ENCODE measurements around the gene LRP6. TPM values are rescaled to one million over a fixed set of nuclear protein-coding genes. Genes with fewer than 3 reads are reported as not detected.

Gene LRP6
- total RNA-seq, 1 experiment from 2014 or later: 28.1 TPM

GRCh38 chr12:12239127-12239526 is 27.7 kb downstream of the LRP6 start:
- no peak overlapping the region for H3K9ac ChIP-seq (ENCODE audit: low read length)
- H3K9me3 ChIP-seq (ENCODE audit: control insufficient read depth in 1 of 2, insufficient read depth in 1 of 2, low read depth in 1 of 2, low read length in 2 of 2): no peaks in the 10 kb centered on the region
- no peak overlapping the region for H3K4me3 ChIP-seq (replicated peaks in 1 of 2; ENCODE audit: low read depth in 1 of 2, low read length in 2 of 2)
- ChIA-PET POLR2A (no interaction called here), RAD21 (ENCODE audit: low non-redundant PET in 1 of 2, low total read pairs in 2 of 2, uncharacterized antibody in 2 of 2, unreplicated experiment in 2 of 2) (no interaction called here), CTCF (no interaction called here)
- H3K36me3 ChIP-seq (ENCODE audit: control insufficient read depth in 1 of 2, insufficient read depth in 2 of 2, low read length in 2 of 2): no peaks in the 10 kb centered on the region
- H3K27ac ChIP-seq (ENCODE audit: low read depth, low read length): no peak overlapping the region
- no peaks in the 10 kb centered on the region; the same call in 1 of the 2 replicates for H4K20me1 ChIP-seq (ENCODE audit: insufficient read depth)
- no peaks in the 10 kb centered on the region for H3K9me2 ChIP-seq (ENCODE audit: insufficient read depth)
- H3K79me2 ChIP-seq (ENCODE audit: insufficient read depth, low read length): peaks cover 86% of the 10 kb centered on the region
- no peak for ATAC-seq
- H3K27me3 ChIP-seq (ENCODE audit: insufficient read depth, low read length): no peaks in the 10 kb centered on the region
- DNase-seq (ENCODE audit: low read depth, low spot score): no peak
- no peak overlapping the region for H3K4me2 ChIP-seq (ENCODE audit: low read length)
- intact Hi-C loops (cut with micrococcal nuclease): no loop called here
- no peaks in the 10 kb centered on the region for H3K4me1 ChIP-seq (ENCODE audit: control insufficient read depth in 1 of 2, insufficient read depth in 2 of 2, low read length in 2 of 2)
- no peak overlapping the region for H2AFZ ChIP-seq (ENCODE audit: low read depth, low read length, poor library complexity, severe bottlenecking)
- TF ChIP-seq ELF1 (IDR thresholded peaks at IDR 0.05; ENCODE audit: borderline replicate concordance, low read depth) (no peak), SIN3A (IDR thresholded peaks at IDR 0.05; ENCODE audit: low read depth) (no peak), RAD21 (IDR thresholded peaks at IDR 0.05; ENCODE audit: low read depth) (no peak), EGR1 (IDR thresholded peaks at IDR 0.05; ENCODE audit: low read depth) (no peak), MAX (IDR thresholded peaks at IDR 0.05) (no peak), FOSL1 (IDR thresholded peaks at IDR 0.05; ENCODE audit: low read depth) (no peak), YY1 (IDR thresholded peaks at IDR 0.05; ENCODE audit: extremely low read depth, insufficient replicate concordance, low read depth, low read length) (no peak), JUND (IDR thresholded peaks at IDR 0.05) (no peak), CEBPB (IDR thresholded peaks at IDR 0.05; ENCODE audit: low read depth) (no peak), ATF3 (IDR thresholded peaks at IDR 0.05) (no peak)
- BruUV-seq (replicated peaks): no TSS peak

- Histone ChIP-seq H3K9ac (ENCODE audit: low read length) (no peak overlapping the region), H3K27me3 (ENCODE audit: insufficient read depth, low read length) (no peaks in the 10 kb centered on the region), H3K4me2 (ENCODE audit: low read length) (no peak overlapping the region), H3K9me2 (ENCODE audit: insufficient read depth) (no peaks in the 10 kb centered on the region), H3K4me3 (replicated peaks in 1 of 2; ENCODE audit: low read depth in 1 of 2, low read length in 2 of 2) (no peak overlapping the region), H3K4me1 (ENCODE audit: control insufficient read depth in 1 of 2, insufficient read depth in 2 of 2, low read length in 2 of 2) (no peaks in the 10 kb centered on the region), H4K20me1 (ENCODE audit: insufficient read depth) (no peaks in the 10 kb centered on the region; the same call in 1 of the 2 replicates), H2AFZ (ENCODE audit: low read depth, low read length, poor library complexity, severe bottlenecking) (no peak overlapping the region), H3K79me2 (ENCODE audit: insufficient read depth, low read length) (peaks cover 85% of the 10 kb centered on the region), H3K36me3 (ENCODE audit: control insufficient read depth in 1 of 2, insufficient read depth in 2 of 2, low read length in 2 of 2) (no peaks in the 10 kb centered on the region), H3K9me3 (ENCODE audit: control insufficient read depth in 1 of 2, insufficient read depth in 1 of 2, low read depth in 1 of 2, low read length in 2 of 2) (no peaks in the 10 kb centered on the region), H3K27ac (ENCODE audit: low read depth, low read length) (no peak overlapping the region)
- TF ChIP-seq ZNF274 (IDR thresholded peaks at IDR 0.05; ENCODE audit: low read depth, low read length): no peak
- no peak for TF ChIP-seq SP1 (IDR thresholded peaks at IDR 0.05; ENCODE audit: low read depth)
- TF ChIP-seq JUND (IDR thresholded peaks at IDR 0.05): no peak
- no peak for TF ChIP-seq ZFX (IDR thresholded peaks at IDR 0.05)
- no peak for TF ChIP-seq YY1 (IDR thresholded peaks at IDR 0.05; ENCODE audit: extremely low read depth, insufficient replicate concordance, low read depth, low read length)
- no peak for TF ChIP-seq POLR2AphosphoS5 (IDR thresholded peaks at IDR 0.05; ENCODE audit: low read depth, low read length)
- TF ChIP-seq EZH2 (IDR thresholded peaks at IDR 0.05): no peak
- BruUV-seq (replicated peaks): no TSS peak
- ChIA-PET RAD21 (ENCODE audit: low non-redundant PET in 1 of 2, low total read pairs in 2 of 2, uncharacterized antibody in 2 of 2, unreplicated experiment in 2 of 2) (no interaction called here), POLR2A (no interaction called here), CTCF (no interaction called here)
- no peak for ATAC-seq
- intact Hi-C loops (cut with micrococcal nuclease): no loop called here
- no peak for DNase-seq (ENCODE audit: low read depth, low spot score)
These were observed 28.2 kb downstream of the LRP6 start for GRCh38 chr12:12238605-12239004.

All from HCT116 (cell line).